DOHH2 (cell line): ENCODE data around the gene LPIN1.
"Not testable (repeated sequence)": the region's sequence is repeated elsewhere in the genome, so short reads cannot be mapped to it uniquely, and the experiment has no call there.

ENCODE experiments used
- H3F3A ChIP-seq: fragments of 200-600 bp; sonication (generic), shearing (Covaris generic); 2 replicates; pipeline ENCODE4 v1.6.0; 2016; ENCODE audit warnings: antibody characterized with exemption, mild to moderate bottlenecking; ENCODE audit not compliant: control insufficient read depth, insufficient read depth
- H3K27ac ChIP-seq: fragments of 200-600 bp; sonication (generic); 2 replicates; pipeline ENCODE4 v1.5.1; 2014; ENCODE audit warnings: low read depth, mild to moderate bottlenecking, low read length, moderate library complexity
- H3K27me3 ChIP-seq: fragments of 200-600 bp; sonication (generic); 2 replicates; pipeline ENCODE4 v1.6.1; 2014; ENCODE audit warnings: mild to moderate bottlenecking, low read length, mixed read lengths; ENCODE audit not compliant: control insufficient read depth
- H3K36me3 ChIP-seq: fragments of 200-600 bp; sonication (generic); 2 replicates; pipeline ENCODE4 v1.6.1; 2014; ENCODE audit warnings: mild to moderate bottlenecking, low read length, moderate library complexity, mixed read lengths; ENCODE audit not compliant: control insufficient read depth
- H3K4me1 ChIP-seq: fragments of 200-600 bp; sonication (generic); 2 replicates; pipeline ENCODE4 v1.6.1; 2014; ENCODE audit warnings: mild to moderate bottlenecking, low read length, mixed read lengths; ENCODE audit not compliant: control insufficient read depth
- H3K4me2 ChIP-seq: fragments of 200-600 bp; sonication (generic); 2 replicates; pipeline ENCODE4 v1.6.0; 2014; ENCODE audit warnings: mild to moderate bottlenecking, low read length, moderate library complexity
- H3K4me3 ChIP-seq: fragments of 200-600 bp; sonication (generic); 2 replicates; pipeline ENCODE4 v1.5.1; 2014; ENCODE audit warnings: mild to moderate bottlenecking, low read length, mixed read lengths
- H3K79me2 ChIP-seq: fragments of 200-600 bp; sonication (generic); 2 replicates; pipeline ENCODE4 v1.6.1; 2014; ENCODE audit warnings: mild to moderate bottlenecking, low read length, mixed read lengths; ENCODE audit not compliant: control insufficient read depth
- H3K9me2 ChIP-seq: fragments of 200-600 bp; sonication (generic); replicated peaks from 2 replicates; pipeline ENCODE4 v1.6.1; 2014; ENCODE audit warnings: mild to moderate bottlenecking, low read length, mixed read lengths; ENCODE audit not compliant: control insufficient read depth
- H3K9me3 ChIP-seq: fragments of 200-600 bp; sonication (generic); 2 replicates; pipeline ENCODE4 v1.6.1; 2014; ENCODE audit warnings: antibody characterized with exemption, low read length, mixed read lengths; ENCODE audit not compliant: control insufficient read depth, insufficient read depth
- H4K20me1 ChIP-seq: fragments of 200-600 bp; sonication (generic); 2 replicates; pipeline ENCODE4 v1.6.0; 2014; ENCODE audit warnings: low read depth, mild to moderate bottlenecking, antibody characterized with exemption, low read length, moderate library complexity; ENCODE audit not compliant: control insufficient read depth, insufficient read depth
- CTCF ChIP-seq: fragments of 200-600 bp; sonication (generic); IDR thresholded peaks from one replicate; pipeline ENCODE4 v1.5.1; 2014; ENCODE audit warnings: antibody characterized with exemption, mild to moderate bottlenecking, low read depth, low read length; ENCODE audit not compliant: poor library complexity, severe bottlenecking
- EZH2phosphoT487 ChIP-seq: fragments of 200-600 bp; sonication (generic); IDR thresholded peaks from 2 replicates; pipeline ENCODE4 v1.6.1; 2017; ENCODE audit warnings: borderline replicate concordance, mild to moderate bottlenecking, antibody characterized with exemption, low read length, moderate library complexity, mixed read lengths

Gene LPIN1

GRCh38 chr2:11820650-11821049 lies 74.2 kb downstream of the LPIN1 start:
- H3K9me2 ChIP-seq, result no peaks in the 10 kb centered on the region
- H3K36me3 ChIP-seq, result peaks cover 34% of the 10 kb centered on the region
- no peaks in the 10 kb centered on the region for H3K27me3 ChIP-seq
- no peaks in the 10 kb centered on the region for H3K79me2 ChIP-seq
- no peak overlapping the region for H3K4me2 ChIP-seq
- no peak for TF ChIP-seq CTCF
- TF ChIP-seq EZH2phosphoT487, result no peak
- no peaks in the 10 kb centered on the region for H4K20me1 ChIP-seq
- H3K9me3 ChIP-seq, result no peaks in the 10 kb centered on the region
- no peak overlapping the region for H3K4me3 ChIP-seq
- H3K27ac ChIP-seq, result no peak overlapping the region
- H3F3A ChIP-seq, result 0 out of 2 replicates have a peak, but pooled peaks cover 2% of the 10 kb centered on the region
- no peaks in the 10 kb centered on the region for H3K4me1 ChIP-seq

GRCh38 chr2:11821705-11822104 lies 75.3 kb downstream of the LPIN1 start:
- H3F3A ChIP-seq, result 0 out of 2 replicates have a peak, but pooled peaks cover 2% of the 10 kb centered on the region

GRCh38 chr2:11822359-11822745 lies 75.9 kb downstream of the LPIN1 start:
- H3K4me2 ChIP-seq, H3K79me2 ChIP-seq, H4K20me1 ChIP-seq, H3K4me1 ChIP-seq, H3K27me3 ChIP-seq, H3K9me3 ChIP-seq, H3F3A ChIP-seq, H3K27ac ChIP-seq, H3K4me3 ChIP-seq, H3K9me2 ChIP-seq: not testable (repeated sequence)
- peaks cover 24% of the 10 kb centered on the region for H3K36me3 ChIP-seq

More at GRCh38 chr2:11821705-11822104, 75.3 kb downstream of the LPIN1 start:
- H3K36me3 ChIP-seq, result peaks cover 27% of the 10 kb centered on the region
- no peaks in the 10 kb centered on the region for H3K4me1 ChIP-seq
- H3K9me2 ChIP-seq, result no peaks in the 10 kb centered on the region
- H3K27ac ChIP-seq, result no peak overlapping the region
- H3K4me3 ChIP-seq, result no peak overlapping the region
- no peak overlapping the region for H3K4me2 ChIP-seq
- no peaks in the 10 kb centered on the region for H4K20me1 ChIP-seq
- TF ChIP-seq CTCF (no peak), EZH2phosphoT487 (no peak)
- H3K27me3 ChIP-seq, result no peaks in the 10 kb centered on the region
- no peaks in the 10 kb centered on the region for H3K9me3 ChIP-seq
- no peaks in the 10 kb centered on the region for H3K79me2 ChIP-seq

- Histone ChIP-seq H3K27ac (no peak overlapping the region), H3K9me2 (no peaks in the 10 kb centered on the region), H3K79me2 (no peaks in the 10 kb centered on the region), H3K4me2 (no peak overlapping the region), H3K4me1 (no peaks in the 10 kb centered on the region), H4K20me1 (no peaks in the 10 kb centered on the region), H3F3A (0 out of 2 replicates have a peak, but pooled peaks cover 2% of the 10 kb centered on the region), H3K27me3 (no peaks in the 10 kb centered on the region), H3K4me3 (no peak overlapping the region), H3K9me3 (no peaks in the 10 kb centered on the region), H3K36me3 (peaks cover 24% of the 10 kb centered on the region)
- TF ChIP-seq EZH2phosphoT487, result no peak
- no peak for TF ChIP-seq CTCF
Observed at GRCh38 chr2:11822746-11823451, 76.5 kb downstream of the LPIN1 start.
